ENCODE results near the gene PCSK5. TPM values are rescaled to one million over a fixed set of nuclear protein-coding genes. Genes with fewer than 3 reads are reported as not detected.

Gene PCSK5
- total and polyA plus RNA-seq, 8 donors: 0.99 to 10.3 (median 4.4) TPM

DNA sequence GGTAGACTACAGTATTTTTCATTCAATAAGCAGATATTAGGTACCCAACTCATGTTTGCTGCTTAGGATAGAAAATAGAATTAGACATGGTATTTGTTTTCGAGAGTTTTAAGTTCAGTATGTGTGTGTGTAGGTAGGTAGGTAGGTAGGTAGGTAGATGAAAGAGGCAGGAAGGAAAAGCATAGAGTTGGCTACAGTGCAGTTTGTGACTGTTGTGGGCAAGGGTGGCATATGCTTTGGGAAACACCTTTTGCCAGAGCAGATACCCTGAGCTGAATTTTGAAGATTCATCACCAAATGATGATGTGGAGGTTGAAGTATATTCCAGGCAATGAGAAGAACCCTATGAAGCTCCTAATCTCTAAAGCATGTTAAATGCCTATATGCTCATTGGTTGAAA, 20.0 kb upstream of the PCSK5 start:
- Histone ChIP-seq H3K4me3 (no peak overlapping the region), H3K9me3 (no peaks in the 10 kb centered on the region), H3K36me3 (no peaks in the 10 kb centered on the region), H3K4me1 (peaks cover 0 to 4% (median 3%) of the 10 kb centered on the region in 3 donors), H3K27ac (no peak overlapping the region), H3K27me3 (no peaks in the 10 kb centered on the region)
- intact Hi-C loops (cut with DNase I): no loop called here
- FAIRE-seq (no peak), DNase-seq (no peak), ATAC-seq (no peak)
- TF ChIP-seq, protein P1, sequence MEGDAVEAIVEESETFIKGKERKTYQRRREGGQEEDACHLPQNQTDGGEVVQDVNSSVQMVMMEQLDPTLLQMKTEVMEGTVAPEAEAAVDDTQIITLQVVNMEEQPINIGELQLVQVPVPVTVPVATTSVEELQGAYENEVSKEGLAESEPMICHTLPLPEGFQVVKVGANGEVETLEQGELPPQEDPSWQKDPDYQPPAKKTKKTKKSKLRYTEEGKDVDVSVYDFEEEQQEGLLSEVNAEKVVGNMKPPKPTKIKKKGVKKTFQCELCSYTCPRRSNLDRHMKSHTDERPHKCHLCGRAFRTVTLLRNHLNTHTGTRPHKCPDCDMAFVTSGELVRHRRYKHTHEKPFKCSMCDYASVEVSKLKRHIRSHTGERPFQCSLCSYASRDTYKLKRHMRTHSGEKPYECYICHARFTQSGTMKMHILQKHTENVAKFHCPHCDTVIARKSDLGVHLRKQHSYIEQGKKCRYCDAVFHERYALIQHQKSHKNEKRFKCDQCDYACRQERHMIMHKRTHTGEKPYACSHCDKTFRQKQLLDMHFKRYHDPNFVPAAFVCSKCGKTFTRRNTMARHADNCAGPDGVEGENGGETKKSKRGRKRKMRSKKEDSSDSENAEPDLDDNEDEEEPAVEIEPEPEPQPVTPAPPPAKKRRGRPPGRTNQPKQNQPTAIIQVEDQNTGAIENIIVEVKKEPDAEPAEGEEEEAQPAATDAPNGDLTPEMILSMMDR (IDR thresholded peaks at IDR 0.05): no peak
- WGBS, 2 donors: 65 to 78% methylated on average over 1 of the region's 1 CpG

DNA sequence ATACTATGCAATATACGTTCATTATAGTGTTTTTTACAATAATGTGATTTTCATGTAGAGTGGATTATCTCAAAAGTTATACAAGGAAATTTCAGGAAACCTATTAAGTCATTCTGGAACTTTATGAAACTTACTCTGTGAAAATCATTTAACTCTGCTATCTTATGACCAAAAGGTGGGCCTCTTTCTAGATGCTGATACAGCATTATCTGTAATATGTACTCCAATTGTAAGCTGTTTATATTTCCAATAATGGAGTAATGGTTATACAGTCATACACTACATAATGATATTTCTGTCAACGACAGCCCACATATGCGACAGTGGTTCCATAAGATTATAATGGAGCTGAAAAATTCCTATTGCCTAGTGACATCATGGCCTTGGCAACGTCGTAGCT, 18.8 kb upstream of the PCSK5 start:
- DNase-seq (no peak), FAIRE-seq (no peak), ATAC-seq (no peak)
- no peak overlapping the region for H3K4me3 ChIP-seq
- no peaks in the 10 kb centered on the region for H3K4me1 ChIP-seq
- TF ChIP-seq, protein P1 (IDR thresholded peaks at IDR 0.05): no peak
- intact Hi-C loops (cut with DNase I): no loop called here
- no peaks in the 10 kb centered on the region for H3K36me3 ChIP-seq
- no peaks in the 10 kb centered on the region for H3K27me3 ChIP-seq
- H3K9me3 ChIP-seq: no peaks in the 10 kb centered on the region
- 78 to 89% methylated on average over 5 of the region's 5 CpGs for WGBS, 2 donors
- H3K27ac ChIP-seq: no peak overlapping the region

DNA sequence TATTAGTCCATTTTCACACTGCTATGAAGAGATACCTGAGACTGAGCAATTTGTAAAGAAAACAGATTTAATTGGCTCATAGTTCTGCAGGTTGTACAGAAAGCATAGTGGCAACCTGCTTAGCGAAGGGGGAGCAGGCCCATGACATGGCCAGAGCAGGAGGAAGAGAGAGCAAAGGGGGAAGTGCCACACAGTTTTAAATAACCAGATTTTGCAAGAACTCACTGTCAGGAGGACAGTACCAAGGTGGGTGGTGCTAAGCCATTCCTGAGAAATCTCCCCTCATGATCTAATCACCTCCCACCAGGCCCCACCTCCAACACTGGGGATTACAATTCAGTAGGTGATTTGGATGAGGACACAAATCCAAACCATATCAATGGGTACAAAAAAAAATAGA, 16.8 kb upstream of the PCSK5 start:
- Histone ChIP-seq H3K4me1 (no peaks in the 10 kb centered on the region), H3K27me3 (no peaks in the 10 kb centered on the region), H3K4me3 (no peak overlapping the region), H3K27ac (no peak overlapping the region), H3K9me3 (no peaks in the 10 kb centered on the region), H3K36me3 (no peaks in the 10 kb centered on the region)
- intact Hi-C loops (cut with DNase I): no loop called here
- no peak for FAIRE-seq
- peak in 1 of 4 donors; percentile 73 for ATAC-seq
- TF ChIP-seq, protein P1 (IDR thresholded peaks at IDR 0.05): no peak
- DNase-seq: no peak
- WGBS, 2 donors: 94% methylated on average over 1 of the region's 1 CpG

DNA sequence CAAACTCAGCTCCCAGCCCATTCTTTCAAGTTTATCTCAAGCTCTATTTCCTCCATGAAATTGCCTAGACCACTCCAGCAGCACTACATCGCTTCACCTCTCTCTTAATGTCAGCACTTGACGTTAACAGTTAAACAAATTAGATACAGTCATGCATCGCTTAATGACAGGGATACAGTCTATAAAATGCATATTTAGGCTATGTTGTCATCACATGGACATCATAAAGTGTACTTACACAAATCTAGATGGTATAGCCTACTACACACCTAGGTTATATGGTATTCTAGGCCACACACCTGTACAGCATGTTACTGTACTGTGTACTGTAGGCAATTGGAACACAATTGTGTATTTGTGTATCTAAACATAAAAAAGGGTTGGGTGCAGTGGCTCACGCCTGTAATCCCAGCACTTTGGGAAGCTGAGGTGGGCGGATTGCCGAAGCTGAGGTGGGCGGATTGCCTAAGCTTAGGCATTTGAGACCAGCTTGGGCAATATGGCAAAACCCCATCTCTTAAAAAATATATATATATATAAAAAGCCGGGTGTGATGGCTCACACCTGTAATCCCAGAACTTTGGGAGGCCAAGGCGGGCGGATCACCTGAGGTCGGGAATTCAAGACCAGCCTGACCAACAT, 13.4 kb upstream of the PCSK5 start:
- FAIRE-seq (no peak), ATAC-seq (no peak)
- intact Hi-C loops (cut with DNase I): no loop called here

DNA sequence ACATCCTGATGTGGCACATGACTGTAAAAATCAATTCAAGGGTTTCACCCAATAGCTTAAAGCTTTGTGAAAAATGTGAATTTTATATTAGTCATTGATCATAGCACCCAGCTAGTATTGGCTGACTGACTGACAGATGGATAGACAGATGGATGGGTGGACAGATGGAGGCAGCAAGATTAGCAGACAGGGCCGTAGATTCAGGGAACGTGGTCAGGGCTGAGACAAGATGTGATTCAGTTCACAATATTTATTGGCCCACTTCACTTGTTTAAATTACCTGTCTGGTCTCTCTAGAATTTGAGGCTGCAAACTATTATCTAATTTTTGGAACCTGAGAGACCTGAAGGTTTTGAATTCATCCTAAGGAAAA, 12.0 kb upstream of the PCSK5 start:
- Histone ChIP-seq H3K9me3 (no peaks in the 10 kb centered on the region), H3K27ac (no peak overlapping the region), H3K4me1 (no peaks in the 10 kb centered on the region), H3K4me3 (no peak overlapping the region), H3K27me3 (no peaks in the 10 kb centered on the region), H3K36me3 (no peaks in the 10 kb centered on the region)
- 75 to 82% methylated on average over 2 of the region's 2 CpGs for WGBS, 2 donors
- ATAC-seq (no peak), DNase-seq (no peak), FAIRE-seq (no peak)
- intact Hi-C loops (cut with DNase I): no loop called here
- TF ChIP-seq, protein P1 (IDR thresholded peaks at IDR 0.05): no peak

More for the DNA sequence above, 13.4 kb upstream of the PCSK5 start:
- Histone ChIP-seq H3K4me3 (no peak overlapping the region), H3K9me3 (no peaks in the 10 kb centered on the region), H3K27ac (no peak overlapping the region), H3K27me3 (no peaks in the 10 kb centered on the region), H3K36me3 (no peaks in the 10 kb centered on the region), H3K4me1 (no peaks in the 10 kb centered on the region)
- TF ChIP-seq, protein P1 (IDR thresholded peaks at IDR 0.05): no peak
- 91 to 97% methylated on average over 11 of the region's 11 CpGs for WGBS, 2 donors
- no peak for DNase-seq

Measured in pancreas (tissue), 10 donors.